Measurements from ENCODE around the gene SOCS6. TPM values are rescaled to one million over a fixed set of nuclear protein-coding genes. Genes with fewer than 3 reads are reported as not detected.

The SOCS6 gene
- polyA plus RNA-seq, 3 donors, result 4.8 to 6.1 (median 4.8) TPM

DNA sequence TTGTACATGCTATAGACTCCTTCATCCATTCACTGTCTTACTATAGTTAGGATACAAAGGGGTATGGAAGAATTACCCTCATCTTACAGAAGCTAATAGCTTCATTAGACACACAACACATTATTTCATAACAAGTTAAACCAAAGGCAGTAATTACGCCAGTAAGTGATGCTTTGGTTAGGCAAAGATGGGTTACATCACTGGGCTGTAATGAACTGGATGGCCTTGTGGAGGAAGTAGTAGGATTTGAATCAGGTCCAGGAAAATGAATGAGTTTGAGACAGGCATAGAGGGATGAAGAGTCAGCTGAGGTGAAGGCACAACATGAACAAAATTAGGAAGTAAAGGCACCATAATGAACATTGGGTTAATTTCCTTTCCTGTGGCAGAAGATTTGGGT, 80.1 kb downstream of the SOCS6 start:
- TF ChIP-seq, protein P1, sequence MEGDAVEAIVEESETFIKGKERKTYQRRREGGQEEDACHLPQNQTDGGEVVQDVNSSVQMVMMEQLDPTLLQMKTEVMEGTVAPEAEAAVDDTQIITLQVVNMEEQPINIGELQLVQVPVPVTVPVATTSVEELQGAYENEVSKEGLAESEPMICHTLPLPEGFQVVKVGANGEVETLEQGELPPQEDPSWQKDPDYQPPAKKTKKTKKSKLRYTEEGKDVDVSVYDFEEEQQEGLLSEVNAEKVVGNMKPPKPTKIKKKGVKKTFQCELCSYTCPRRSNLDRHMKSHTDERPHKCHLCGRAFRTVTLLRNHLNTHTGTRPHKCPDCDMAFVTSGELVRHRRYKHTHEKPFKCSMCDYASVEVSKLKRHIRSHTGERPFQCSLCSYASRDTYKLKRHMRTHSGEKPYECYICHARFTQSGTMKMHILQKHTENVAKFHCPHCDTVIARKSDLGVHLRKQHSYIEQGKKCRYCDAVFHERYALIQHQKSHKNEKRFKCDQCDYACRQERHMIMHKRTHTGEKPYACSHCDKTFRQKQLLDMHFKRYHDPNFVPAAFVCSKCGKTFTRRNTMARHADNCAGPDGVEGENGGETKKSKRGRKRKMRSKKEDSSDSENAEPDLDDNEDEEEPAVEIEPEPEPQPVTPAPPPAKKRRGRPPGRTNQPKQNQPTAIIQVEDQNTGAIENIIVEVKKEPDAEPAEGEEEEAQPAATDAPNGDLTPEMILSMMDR (IDR thresholded peaks at IDR 0.05), result no peak
- peaks cover 0 to 4% (median 0%) of the 10 kb centered on the region in 7 donors for H3K9me3 Mint-ChIP-seq

DNA sequence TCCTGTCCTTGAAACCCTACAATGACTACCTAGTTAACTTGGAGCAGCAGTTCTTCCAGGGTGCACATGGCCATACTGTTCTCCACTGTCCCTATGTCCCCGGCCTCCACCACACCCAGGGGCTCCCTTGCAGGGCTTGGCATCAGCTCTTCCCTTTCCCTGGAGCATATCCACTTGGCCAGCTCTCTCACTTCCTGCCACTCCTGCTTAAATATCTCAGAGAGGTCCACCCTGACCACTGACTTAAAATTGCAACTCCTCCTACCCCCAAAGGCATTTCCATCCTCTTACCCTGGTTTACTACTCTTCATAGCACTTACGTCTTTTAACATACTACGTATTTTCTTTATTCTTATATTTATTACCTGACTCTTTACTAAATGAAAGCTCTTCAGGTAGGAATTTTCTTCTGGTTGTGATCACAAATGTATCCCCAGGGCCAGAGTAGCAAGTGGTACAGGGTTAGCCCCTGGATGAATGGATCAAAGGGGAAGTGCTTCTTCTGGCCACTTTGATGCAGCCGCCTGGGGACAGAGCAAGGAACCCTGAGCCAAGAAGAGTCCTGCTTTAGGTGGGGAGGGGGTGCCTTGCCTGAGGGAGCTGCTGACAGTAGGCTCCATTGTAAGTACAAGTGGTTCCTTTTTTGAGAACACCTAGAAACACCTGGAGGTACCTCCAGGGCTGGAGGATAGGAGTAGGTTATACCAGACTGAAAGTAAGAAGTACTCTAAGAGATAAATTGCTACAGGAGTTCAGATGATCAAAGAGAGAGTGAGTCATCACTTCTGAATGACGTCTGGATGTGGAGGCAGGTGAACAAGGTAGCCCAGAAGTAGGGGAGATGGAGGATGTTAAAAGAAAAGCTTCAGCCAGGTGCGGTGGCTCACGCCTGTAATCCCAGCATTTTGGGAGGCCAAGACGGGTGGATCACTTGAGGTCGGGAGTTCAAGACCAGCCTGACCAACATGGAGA, 82.2 kb downstream of the SOCS6 start:
- no peak for DNase-seq
- H3K4me1 ChIP-seq (ENCODE audit: control insufficient read depth in 1 of 2, insufficient read depth in 2 of 2, low read length in 2 of 2), result no peaks in the 10 kb centered on the region
- H4K20me1 ChIP-seq (ENCODE audit: insufficient read depth, low read length), result no peaks in the 10 kb centered on the region
- Mint-ChIP-seq H3K27ac (no peak overlapping the region), H3K4me1 (no peaks in the 10 kb centered on the region), H3K27me3 (ENCODE audit: low read depth in 3 of 3) (peaks cover 1 to 5% (median 2%) of the 10 kb centered on the region in 3 donors), H3K9me3 (peaks cover under 1 to 4% (median 2%) of the 10 kb centered on the region in 7 donors), H3K36me3 (no peaks in the 10 kb centered on the region), H3K4me3 (no peak overlapping the region)
- H3K9ac ChIP-seq (ENCODE audit: insufficient read depth, low read length, poor library complexity, severe bottlenecking), result no peak overlapping the region
- H3K27ac ChIP-seq (ENCODE audit: low read depth in 1 of 2, low read length in 2 of 2), result no peak overlapping the region
- TF ChIP-seq, protein P1 (IDR thresholded peaks at IDR 0.05), result no peak
- H3K79me2 ChIP-seq (ENCODE audit: insufficient read depth, low read length), result no peaks in the 10 kb centered on the region
- H3K27me3 ChIP-seq (ENCODE audit: control insufficient read depth in 2 of 2, insufficient read depth in 2 of 2, low read length in 2 of 2), result no peaks in the 10 kb centered on the region
- H3K36me3 ChIP-seq (replicated peaks in 1 of 2; ENCODE audit: control insufficient read depth in 1 of 2, insufficient read depth in 2 of 2, low read length in 2 of 2), result no peaks in the 10 kb centered on the region
- intact Hi-C loops (cut with micrococcal nuclease), result no loop called here
- 85% methylated on average over 3 of the region's 9 CpGs for WGBS (ENCODE audit: insufficient coverage)
- no peaks in the 10 kb centered on the region for H3K9me3 ChIP-seq (replicated peaks in 1 of 2; ENCODE audit: control insufficient read depth in 1 of 2, insufficient read depth in 1 of 2, low read length in 2 of 2)
- no peak overlapping the region for H3K4me3 ChIP-seq (replicated peaks in 1 of 3; ENCODE audit: low read depth in 2 of 3, low read length in 3 of 3)
- H2AFZ ChIP-seq (ENCODE audit: insufficient read depth, low read depth, low read length, poor library complexity, severe bottlenecking), result no peak overlapping the region
- H3K4me2 ChIP-seq (replicated peaks; ENCODE audit: extremely low read depth, low read length, poor library complexity, severe bottlenecking), result no peak overlapping the region

More for the DNA sequence above, 80.1 kb downstream of the SOCS6 start:
- Histone ChIP-seq H3K79me2 (ENCODE audit: insufficient read depth, low read length) (no peaks in the 10 kb centered on the region), H3K4me3 (replicated peaks in 1 of 3; ENCODE audit: low read depth in 2 of 3, low read length in 3 of 3) (no peak overlapping the region), H4K20me1 (ENCODE audit: insufficient read depth, low read length) (no peaks in the 10 kb centered on the region), H3K4me2 (replicated peaks; ENCODE audit: extremely low read depth, low read length, poor library complexity, severe bottlenecking) (no peak overlapping the region), H3K9ac (ENCODE audit: insufficient read depth, low read length, poor library complexity, severe bottlenecking) (no peak overlapping the region), H3K4me1 (ENCODE audit: control insufficient read depth in 1 of 2, insufficient read depth in 2 of 2, low read length in 2 of 2) (no peaks in the 10 kb centered on the region), H3K27me3 (ENCODE audit: control insufficient read depth in 2 of 2, insufficient read depth in 2 of 2, low read length in 2 of 2) (no peaks in the 10 kb centered on the region), H3K36me3 (replicated peaks in 1 of 2; ENCODE audit: control insufficient read depth in 1 of 2, insufficient read depth in 2 of 2, low read length in 2 of 2) (no peaks in the 10 kb centered on the region), H3K9me3 (replicated peaks in 1 of 2; ENCODE audit: control insufficient read depth in 1 of 2, insufficient read depth in 1 of 2, low read length in 2 of 2) (no peaks in the 10 kb centered on the region), H2AFZ (ENCODE audit: insufficient read depth, low read depth, low read length, poor library complexity, severe bottlenecking) (no peak overlapping the region), H3K27ac (ENCODE audit: low read depth in 1 of 2, low read length in 2 of 2) (no peak overlapping the region)
- H3K27ac Mint-ChIP-seq, result no peak overlapping the region
- intact Hi-C loops (cut with micrococcal nuclease), result no loop called here
- no peak overlapping the region for H3K4me3 Mint-ChIP-seq
- H3K4me1 Mint-ChIP-seq, result peaks cover 2% of the 10 kb centered on the region
- DNase-seq, result no peak
- WGBS (ENCODE audit: insufficient coverage), result no CpG with 5 or more reads among the region's 1 CpG
- peaks cover 1 to 5% (median 2%) of the 10 kb centered on the region in 3 donors for H3K27me3 Mint-ChIP-seq (ENCODE audit: low read depth in 3 of 3)
- no peaks in the 10 kb centered on the region for H3K36me3 Mint-ChIP-seq
